Liver (tissue), 9 donors: Measurements from ENCODE around the gene EPB41L4A. TPM values are rescaled to one million over a fixed set of nuclear protein-coding genes. Genes with fewer than 3 reads are reported as not detected.

Source experiments
- DNase-seq: peaks from one replicate; pipeline ENCODE4 v3.0.0-alpha.2; 2017; ENCODE audit warnings: low spot score
- H3K27ac ChIP-seq, 2 donors: one replicate each; pipeline ENCODE4 v1.7.0; 2013; ENCODE audit warnings: inconsistent platforms in 2 of 2, low read length in 2 of 2, control low read depth in 1 of 2, low read depth in 1 of 2, mild to moderate bottlenecking in 1 of 2
- H3K27me3 ChIP-seq, 4 donors: one replicate each; pipeline versions ENCODE4 v1.6.1 to v1.7.0; 2013; ENCODE audit warnings: low read length in 3 of 4, inconsistent platforms in 1 of 4, mild to moderate bottlenecking in 1 of 4, moderate library complexity in 1 of 4; ENCODE audit not compliant: control insufficient read depth in 4 of 4, insufficient read depth in 4 of 4
- H3K36me3 ChIP-seq, 4 donors: one replicate each; pipeline versions ENCODE4 v1.6.1 to v1.7.0; 2013; ENCODE audit warnings: low read length in 3 of 4, mild to moderate bottlenecking in 3 of 4, low read depth in 1 of 4, moderate library complexity in 1 of 4; ENCODE audit not compliant: control insufficient read depth in 4 of 4, insufficient read depth in 3 of 4
- H3K4me1 ChIP-seq, 4 donors: one replicate each; pipeline versions ENCODE4 v1.6.1 to v1.7.0; 2013; ENCODE audit warnings: low read length in 3 of 4, mild to moderate bottlenecking in 3 of 4, moderate library complexity in 1 of 4; ENCODE audit not compliant: control insufficient read depth in 4 of 4, insufficient read depth in 4 of 4
- H3K4me3 ChIP-seq, 3 donors: one replicate each; pipeline versions ENCODE4 v1.6.1 to v1.7.0; 2013; ENCODE audit warnings: low read length in 3 of 3, control low read depth in 1 of 3, low read depth in 1 of 3, mild to moderate bottlenecking in 1 of 3
- H3K9ac ChIP-seq, 2 donors: one replicate each; pipeline ENCODE4 v1.7.0; 2013; ENCODE audit warnings: low read length in 2 of 2, mild to moderate bottlenecking in 2 of 2, moderate library complexity in 2 of 2, control low read depth in 1 of 2, low read depth in 1 of 2
- H3K9me3 ChIP-seq, 4 donors: one replicate each; pipeline versions ENCODE4 v1.6.1 to v1.7.0; 2013; ENCODE audit warnings: low read length in 3 of 4; ENCODE audit not compliant: control insufficient read depth in 4 of 4
- EGR1 ChIP-seq, 2 donors: IDR thresholded peaks; 2 replicates each; pipeline ENCODE4 v1.6.1; 2016 to 2018; ENCODE audit warnings: antibody characterized with exemption in 2 of 2, low read depth in 2 of 2
- FOXA2 ChIP-seq: IDR thresholded peaks from 2 replicates; pipeline ENCODE4 v1.6.1; 2016; ENCODE audit warnings: antibody characterized with exemption
- GABPA ChIP-seq, 2 donors: IDR thresholded peaks in 1 of 2; conservative IDR thresholded peaks in 1 of 2; 2 replicates each; pipeline ENCODE4 v1.6.1; 2016; ENCODE audit warnings: antibody characterized with exemption in 2 of 2, mild to moderate bottlenecking in 1 of 2, moderate library complexity in 1 of 2
- HNF4A ChIP-seq, 2 donors: conservative IDR thresholded peaks; 2 replicates each; pipeline ENCODE4 v1.6.1; 2016; ENCODE audit warnings: antibody characterized with exemption in 2 of 2, mild to moderate bottlenecking in 2 of 2
- HNF4G ChIP-seq: IDR thresholded peaks from 2 replicates; pipeline ENCODE4 v1.6.1; 2016; ENCODE audit warnings: antibody characterized with exemption
- JUND ChIP-seq, 2 donors: IDR thresholded peaks; 2 replicates each; pipeline ENCODE4 v1.6.1; 2016; ENCODE audit warnings: antibody characterized with exemption in 2 of 2
- MAX ChIP-seq: IDR thresholded peaks from 2 replicates; pipeline ENCODE4 v1.6.1; 2016; ENCODE audit warnings: antibody characterized with exemption
- NR2F2 ChIP-seq: IDR thresholded peaks from 2 replicates; pipeline ENCODE4 v1.6.1; 2016; ENCODE audit warnings: antibody characterized with exemption
- RAD21 ChIP-seq, 2 donors: IDR thresholded peaks; 2 replicates each; pipeline ENCODE4 v1.6.1; 2016; ENCODE audit warnings: antibody characterized with exemption in 2 of 2, mild to moderate bottlenecking in 2 of 2
- REST ChIP-seq: IDR thresholded peaks from 2 replicates; pipeline ENCODE4 v1.6.1; 2016; ENCODE audit warnings: antibody characterized with exemption, mild to moderate bottlenecking
- RXRA ChIP-seq, 2 donors: IDR thresholded peaks; 2 replicates each; pipeline ENCODE4 v1.6.1; 2017 to 2018; ENCODE audit warnings: antibody characterized with exemption in 2 of 2, mild to moderate bottlenecking in 1 of 2
- SP1 ChIP-seq: IDR thresholded peaks from 2 replicates; pipeline ENCODE4 v1.6.1; 2018; ENCODE audit warnings: antibody characterized with exemption, mild to moderate bottlenecking
- TAF1 ChIP-seq: conservative IDR thresholded peaks from 2 replicates; pipeline ENCODE4 v1.6.1; 2016; ENCODE audit warnings: antibody characterized with exemption, mild to moderate bottlenecking
- YY1 ChIP-seq: IDR thresholded peaks from 2 replicates; pipeline ENCODE4 v1.6.1; 2016; ENCODE audit warnings: antibody characterized with exemption, mild to moderate bottlenecking
- ZBTB33 ChIP-seq: IDR thresholded peaks from 2 replicates; pipeline ENCODE4 v1.6.1; 2016; ENCODE audit warnings: antibody characterized with exemption
- WGBS: extraction: QIAGEN DNeasy Blood & Tissue Kit; methylation state at CpG from one replicate; pipeline ENCODE4 v1.1.7; 2013; 5-methylcytosine and 5-hydroxymethylcytosine counted together
- polyA plus RNA-seq, 2 donors: library from polyadenylated mRNA; stranded (reverse) in 1 of 2; unstranded in 1 of 2; fragments of 200-250 nt in 1 of 2; fragments of >200 nt in 1 of 2; fragmentation: Nextera tagmentation in 1 of 2; extraction: Ambion mirVana in 1 of 2; gene quantifications; one replicate each; pipeline versions ENCODE4 v1.2.1 to v1.2.3, GENCODE V29; 2013 to 2015
- total RNA-seq, 2 donors: library from RNA; depleted of rRNA; stranded (reverse); fragments of >200 nt; gene quantifications; one replicate each; pipeline ENCODE4 v1.2.3, GENCODE V29; 2014
- donor health status: healthy.
- donor health status: healthy.
- donor health status: healthy.
- donor health status: healthy.
- donor health status: healthy.

Gene EPB41L4A
- total and polyA plus RNA-seq, 4 donors = 1.1 to 8.0 (median 3.9) TPM

GRCh38 chr5:112353678-112354077 is 65.4 kb downstream of the EPB41L4A start:
- Histone ChIP-seq H3K36me3 (peaks cover 0 to 1% (median 0%) of the 10 kb centered on the region in 4 donors), H3K27ac (no peak overlapping the region), H3K4me3 (no peak overlapping the region), H3K4me1 (no peaks in the 10 kb centered on the region), H3K9me3 (no peaks in the 10 kb centered on the region), H3K27me3 (no peaks in the 10 kb centered on the region), H3K9ac (no peak overlapping the region)
- DNase-seq = no peak
- TF ChIP-seq RAD21 (IDR thresholded peaks at IDR 0.05) (no peak), JUND (IDR thresholded peaks at IDR 0.05) (no peak), GABPA (IDR thresholded peaks at IDR 0.05 in 1 of 2, conservative IDR thresholded peaks at IDR 0.05 in 1 of 2) (no peak), TAF1 (no peak), HNF4A (conservative IDR thresholded peaks at IDR 0.05) (no peak), RXRA (IDR thresholded peaks at IDR 0.05) (no peak), NR2F2 (no peak), HNF4G (no peak), YY1 (no peak), ZBTB33 (no peak), REST (no peak)
- 80% methylated on average over 3 of the region's 3 CpGs for WGBS

- H3K9me3 ChIP-seq = no peaks in the 10 kb centered on the region
- H3K9ac ChIP-seq = no peak overlapping the region
- no peaks in the 10 kb centered on the region for H3K4me1 ChIP-seq
- peaks cover 0 to 1% (median 0%) of the 10 kb centered on the region in 4 donors for H3K36me3 ChIP-seq
- no peaks in the 10 kb centered on the region for H3K27me3 ChIP-seq
- H3K27ac ChIP-seq = no peak overlapping the region
- no peak for TF ChIP-seq EGR1 (IDR thresholded peaks at IDR 0.05; ENCODE audit: low read depth in 2 of 2)
- TF ChIP-seq RXRA (IDR thresholded peaks at IDR 0.05) = no peak
- TF ChIP-seq HNF4G = no peak
- no peak for TF ChIP-seq YY1
- TF ChIP-seq SP1 = no peak
- no peak for TF ChIP-seq FOXA2
- TF ChIP-seq GABPA (IDR thresholded peaks at IDR 0.05 in 1 of 2, conservative IDR thresholded peaks at IDR 0.05 in 1 of 2) = no peak
- no peak for TF ChIP-seq ZBTB33
- no peak for TF ChIP-seq MAX
- no peak for TF ChIP-seq RAD21 (IDR thresholded peaks at IDR 0.05)
- H3K4me3 ChIP-seq = no peak overlapping the region
- DNase-seq = no peak
- whole genome bisulfite sequencing = 90% methylated on average over 3 of the region's 3 CpGs
Observed at GRCh38 chr5:112351225-112351624, 67.9 kb downstream of the EPB41L4A start.
